Type B pancreatic cell (in vitro differentiated cells): ENCODE results near the gene SZT2. TPM values are rescaled to one million over a fixed set of nuclear protein-coding genes. Genes with fewer than 3 reads are reported as not detected.

Source experiments
- DNase-seq: peaks from one replicate; pipeline ENCODE4 v3.0.0; 2021; ENCODE audit warnings: mixed read lengths; ENCODE audit not compliant: unreplicated experiment; ENCODE audit errors: extremely low spot score
- H3K27ac Mint-ChIP-seq: 2 replicates; pipeline ENCODE4 v1.8.0; 2021; ENCODE audit warnings: mild to moderate bottlenecking, mixed read lengths
- H3K27me3 Mint-ChIP-seq: 2 replicates; pipeline ENCODE4 v1.8.0; 2021; ENCODE audit warnings: mixed read lengths
- H3K36me3 Mint-ChIP-seq: 2 replicates; pipeline ENCODE4 v1.8.0; 2021; ENCODE audit warnings: mixed read lengths
- H3K4me1 Mint-ChIP-seq: one replicate; pipeline ENCODE4 v1.8.0; 2021; ENCODE audit warnings: mixed read lengths; ENCODE audit not compliant: unreplicated experiment
- H3K4me3 Mint-ChIP-seq: 2 replicates; pipeline ENCODE4 v1.8.0; 2021; ENCODE audit warnings: mild to moderate bottlenecking, mixed read lengths
- H3K9me3 Mint-ChIP-seq: 2 replicates; pipeline ENCODE4 v1.8.0; 2021; ENCODE audit warnings: mixed read lengths
- CTCF ChIP-seq: fragments of 200-600 bp; sonication (generic); conservative IDR thresholded peaks from 2 replicates; pipeline ENCODE4 v1.5.0; 2021; ENCODE audit warnings: antibody characterized with exemption, mild to moderate bottlenecking
- total RNA-seq: library from RNA; stranded (reverse); gene quantifications from 2 replicates; pipeline ENCODE4 v1.2.1, GENCODE V29; 2021; ENCODE audit warnings: low replicate concordance

SZT2 gene
- total RNA-seq, 1 donor from 2014 or later: 65.7 TPM

- Mint-ChIP-seq H3K36me3 (peaks cover 15% of the 10 kb centered on the region), H3K4me1 (no peaks in the 10 kb centered on the region), H3K27me3 (no peaks in the 10 kb centered on the region), H3K9me3 (no peaks in the 10 kb centered on the region), H3K4me3 (no peak overlapping the region), H3K27ac (peak overlapping the region; percentile 46)
- no peak for TF ChIP-seq CTCF
- no peak for DNase-seq
These were observed 34.2 kb downstream of the SZT2 start for GRCh38 chr1:43423672-43424550.

- Mint-ChIP-seq H3K27ac (no peak overlapping the region), H3K36me3 (peaks cover 15% of the 10 kb centered on the region), H3K27me3 (no peaks in the 10 kb centered on the region), H3K4me3 (no peak overlapping the region), H3K4me1 (no peaks in the 10 kb centered on the region), H3K9me3 (no peaks in the 10 kb centered on the region)
- no peak for DNase-seq
- TF ChIP-seq CTCF: no peak
These were observed 35.3 kb downstream of the SZT2 start for GRCh38 chr1:43425045-43425444.

- no peak for DNase-seq
- Mint-ChIP-seq H3K4me1 (no peaks in the 10 kb centered on the region), H3K27ac (no peak overlapping the region), H3K9me3 (no peaks in the 10 kb centered on the region), H3K27me3 (no peaks in the 10 kb centered on the region), H3K36me3 (peaks cover 24% of the 10 kb centered on the region), H3K4me3 (no peak overlapping the region)
- no peak for TF ChIP-seq CTCF
These were observed 36.5 kb downstream of the SZT2 start for GRCh38 chr1:43426221-43426620.

- H3K27me3 Mint-ChIP-seq: no peaks in the 10 kb centered on the region
- DNase-seq: no peak
- no peak for TF ChIP-seq CTCF
- no peak overlapping the region for H3K27ac Mint-ChIP-seq
- H3K36me3 Mint-ChIP-seq: peaks cover 32% of the 10 kb centered on the region
- H3K4me3 Mint-ChIP-seq: no peak overlapping the region
- H3K4me1 Mint-ChIP-seq: no peaks in the 10 kb centered on the region
- H3K9me3 Mint-ChIP-seq: no peaks in the 10 kb centered on the region
These were observed 37.8 kb downstream of the SZT2 start for GRCh38 chr1:43427524-43427923.

- H3K4me3 Mint-ChIP-seq: no peak overlapping the region
- TF ChIP-seq CTCF: no peak
- no peaks in the 10 kb centered on the region for H3K4me1 Mint-ChIP-seq
- no peak overlapping the region for H3K27ac Mint-ChIP-seq
- no peak for DNase-seq
- no peaks in the 10 kb centered on the region for H3K27me3 Mint-ChIP-seq
- H3K36me3 Mint-ChIP-seq: peaks cover 32% of the 10 kb centered on the region
- no peaks in the 10 kb centered on the region for H3K9me3 Mint-ChIP-seq
These were observed 38.2 kb downstream of the SZT2 start for GRCh38 chr1:43427941-43428340.
